ENCODE measurements around the gene RGS7.

Gene RGS7

DNA sequence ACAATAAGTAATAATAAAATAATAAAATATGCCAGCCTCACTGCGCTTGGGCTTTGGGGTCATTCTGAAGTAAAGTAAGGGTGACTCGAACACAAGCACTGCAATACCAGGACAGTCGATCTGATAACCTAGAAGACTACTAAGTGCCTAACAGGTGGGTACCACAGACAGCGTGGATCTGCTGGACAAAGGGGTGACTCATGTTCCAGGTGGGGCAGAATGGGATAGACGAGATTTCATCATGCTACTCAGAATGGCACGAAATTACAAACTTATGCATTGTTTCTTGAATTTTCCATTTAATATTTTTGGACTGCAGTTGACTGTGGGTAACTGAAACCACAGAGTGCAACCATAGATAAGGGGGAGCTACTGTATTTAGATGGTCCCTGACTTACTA lies 523.9 kb downstream of the RGS7 start:
- DNase-seq (ENCODE audit: low read depth in 2 of 2) = no peak

DNA sequence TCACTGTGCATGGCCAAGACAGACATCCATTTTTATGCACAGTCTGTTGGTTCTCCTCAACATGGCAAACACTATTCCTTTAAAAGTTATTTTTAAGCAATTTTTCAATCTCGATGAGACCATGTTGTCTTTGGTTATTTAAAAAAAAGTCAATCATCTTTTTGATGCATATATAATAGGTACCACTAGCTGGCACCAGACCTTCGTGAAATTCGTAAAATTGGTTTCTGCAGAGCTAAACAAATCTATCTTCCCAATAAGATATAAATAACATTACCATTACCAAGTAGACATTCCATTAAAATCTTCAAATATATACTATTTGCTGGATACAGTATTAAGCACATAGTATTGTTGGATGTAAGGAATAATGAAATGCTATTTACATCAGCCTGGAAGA lies 525.1 kb downstream of the RGS7 start:
- no peak for DNase-seq (ENCODE audit: low read depth in 2 of 2)

DNA sequence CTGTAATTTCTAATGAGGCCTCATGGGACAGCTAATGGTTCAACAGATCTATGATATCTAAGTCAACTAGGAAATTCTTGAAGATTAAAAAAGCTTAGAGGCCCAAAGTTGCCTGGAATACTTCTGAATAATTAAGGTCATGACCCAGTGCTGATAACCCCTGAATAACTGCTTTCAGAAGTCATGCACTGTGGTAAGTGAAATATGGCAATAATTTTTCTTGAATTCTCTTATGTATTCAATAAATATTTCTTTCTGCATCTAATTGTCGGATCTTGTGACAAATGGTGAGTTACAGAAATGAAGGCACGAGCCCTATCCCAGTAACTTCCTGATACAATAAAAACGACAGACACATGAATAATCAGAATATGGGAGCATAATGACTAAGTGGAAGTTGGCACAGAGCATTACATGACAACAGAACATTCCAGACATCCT lies 525.8 kb downstream of the RGS7 start:
- DNase-seq (ENCODE audit: low read depth in 2 of 2) = no peak

DNA sequence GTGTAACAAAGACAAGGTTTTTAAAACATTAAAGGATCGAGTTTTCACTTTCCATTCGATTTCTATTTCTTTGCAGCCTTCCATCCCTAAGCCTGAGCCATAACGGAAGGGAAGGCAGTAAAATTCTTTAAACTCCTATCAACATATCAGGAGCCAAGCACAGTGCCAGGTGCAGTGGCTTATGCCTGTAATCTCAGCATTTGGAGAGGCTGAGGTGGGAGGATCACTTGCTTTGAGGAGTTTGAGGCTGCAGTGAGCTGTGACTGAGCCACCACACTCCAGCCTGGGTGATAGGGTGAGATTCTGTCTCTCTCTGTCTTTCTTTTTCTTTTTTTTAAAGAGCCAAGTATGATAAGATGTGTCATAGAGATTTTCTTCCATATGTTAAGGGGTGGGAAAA lies 527.5 kb downstream of the RGS7 start:
- DNase-seq (ENCODE audit: low read depth in 2 of 2) = no peak

DNA sequence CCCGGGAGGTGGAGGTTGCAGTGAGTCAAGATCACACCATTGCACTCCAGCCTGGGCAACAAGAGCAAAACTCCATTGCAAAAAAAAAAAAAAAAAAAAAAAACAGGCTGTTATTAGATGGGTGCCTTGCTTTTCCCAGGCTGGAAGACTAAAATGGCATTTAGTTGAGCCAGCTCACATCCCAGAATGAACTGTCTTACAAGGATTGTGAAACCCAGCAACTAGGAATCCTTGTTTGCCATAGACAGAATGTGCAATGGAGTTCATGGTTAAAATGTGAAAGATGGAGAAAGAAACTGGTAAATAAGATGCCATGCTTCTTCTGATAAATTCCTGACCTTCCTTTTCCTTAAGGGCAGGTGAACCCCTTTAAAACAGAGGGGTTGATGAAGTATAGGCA lies 529.2 kb downstream of the RGS7 start:
- no peak for DNase-seq (ENCODE audit: low read depth in 2 of 2)

DNA sequence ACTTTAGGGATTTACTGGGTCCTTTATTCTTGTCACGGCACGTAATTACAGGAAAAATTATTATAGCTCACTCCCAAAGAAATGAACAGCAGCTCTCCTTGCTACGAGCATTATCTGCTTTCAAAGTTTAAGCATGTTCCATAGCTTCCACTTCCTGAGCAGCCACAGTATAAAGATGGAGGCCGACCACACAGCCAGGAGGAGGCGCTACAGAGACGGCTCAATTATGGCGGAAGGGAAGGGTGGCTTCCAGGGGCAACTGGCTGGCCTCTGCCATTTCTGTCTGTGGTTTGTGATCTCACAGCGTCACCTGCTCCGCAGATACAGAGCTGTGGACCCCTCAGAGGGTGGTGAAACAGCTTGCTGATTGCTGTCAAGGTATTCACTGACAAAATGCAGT lies 532.8 kb downstream of the RGS7 start:
- no peak for DNase-seq (ENCODE audit: low read depth in 2 of 2)

DNA sequence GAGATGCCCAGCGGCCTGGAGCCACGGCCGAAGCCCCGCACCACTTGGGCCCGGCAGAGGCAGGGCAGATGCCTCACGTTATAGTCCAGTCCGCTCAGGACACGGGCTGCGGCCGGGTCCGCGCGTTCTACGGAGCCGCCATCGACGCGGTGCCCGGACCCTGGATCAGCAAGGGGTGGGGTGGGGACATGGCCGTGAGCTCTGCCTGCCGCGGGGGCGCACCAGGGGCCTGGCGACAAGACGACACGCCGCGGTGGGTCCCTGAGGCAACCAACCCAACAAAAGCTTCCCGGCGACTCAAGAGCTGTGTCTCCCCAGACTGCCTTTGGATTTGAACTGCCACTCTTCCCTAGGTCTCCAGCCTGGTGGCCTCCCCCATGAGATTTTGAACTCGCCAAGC lies 533.6 kb downstream of the RGS7 start:
- DNase-seq (ENCODE audit: low read depth in 2 of 2) = no peak

DNA sequence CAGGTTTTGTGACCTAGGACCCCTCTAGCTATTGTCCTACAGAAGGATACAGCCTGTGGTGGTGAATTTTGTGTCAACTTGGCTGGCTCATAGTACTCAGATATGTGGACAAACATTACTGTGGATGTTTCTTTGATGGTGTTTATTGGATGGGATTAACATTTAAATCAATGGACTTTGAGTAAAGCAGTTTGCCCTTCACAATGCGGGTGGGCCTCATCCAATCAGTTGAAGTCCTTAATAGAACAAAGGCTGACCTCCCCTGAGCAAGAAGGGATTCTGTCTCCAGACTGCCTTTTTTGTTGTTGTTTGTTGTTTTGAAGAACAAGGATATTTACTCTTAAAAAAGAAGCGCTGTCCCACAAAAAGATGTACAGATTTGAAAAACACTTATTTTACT lies 535.1 kb downstream of the RGS7 start:
- DNase-seq (ENCODE audit: low read depth in 2 of 2) = no peak

DNA sequence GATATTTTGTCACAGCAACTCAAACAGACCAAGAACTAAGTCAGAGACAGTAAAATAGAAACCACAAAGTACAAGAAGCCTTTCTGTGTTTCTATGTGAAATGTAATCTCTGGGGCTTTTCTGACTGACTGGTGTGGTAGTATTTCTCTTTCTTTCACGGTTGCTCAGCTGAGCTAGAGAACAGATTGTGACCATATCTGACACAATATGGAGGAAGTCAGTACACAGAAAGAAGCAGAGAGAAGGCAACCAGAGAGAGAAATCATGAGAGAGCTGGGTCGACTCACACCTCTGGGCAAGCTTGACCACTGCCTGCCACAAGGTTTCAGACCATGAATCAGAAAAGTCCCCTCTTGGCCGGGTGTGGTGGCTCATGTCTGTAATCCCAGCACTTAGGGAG lies 536.2 kb downstream of the RGS7 start:
- DNase-seq (ENCODE audit: low read depth in 2 of 2) = no peak

DNA sequence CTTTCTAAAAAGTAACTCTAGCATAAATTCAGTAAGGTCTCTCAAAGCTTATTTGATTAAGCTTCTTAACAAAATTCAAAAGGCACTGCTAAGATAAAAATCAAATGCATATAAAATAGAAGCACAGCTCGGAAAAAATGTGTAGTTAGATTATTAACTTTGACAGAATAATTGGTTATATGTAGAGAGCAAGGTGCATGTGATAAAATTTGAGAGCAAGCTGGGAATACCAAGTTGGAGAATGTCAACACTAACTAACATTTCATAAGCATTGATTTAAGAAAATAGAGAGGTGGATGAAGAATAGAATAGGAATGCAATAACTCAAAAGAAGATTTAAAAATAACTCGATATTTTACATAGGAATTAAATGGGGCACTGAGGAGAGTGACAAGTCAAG lies 540.5 kb downstream of the RGS7 start:
- DNase-seq (ENCODE audit: low read depth in 2 of 2) = no peak

DNA sequence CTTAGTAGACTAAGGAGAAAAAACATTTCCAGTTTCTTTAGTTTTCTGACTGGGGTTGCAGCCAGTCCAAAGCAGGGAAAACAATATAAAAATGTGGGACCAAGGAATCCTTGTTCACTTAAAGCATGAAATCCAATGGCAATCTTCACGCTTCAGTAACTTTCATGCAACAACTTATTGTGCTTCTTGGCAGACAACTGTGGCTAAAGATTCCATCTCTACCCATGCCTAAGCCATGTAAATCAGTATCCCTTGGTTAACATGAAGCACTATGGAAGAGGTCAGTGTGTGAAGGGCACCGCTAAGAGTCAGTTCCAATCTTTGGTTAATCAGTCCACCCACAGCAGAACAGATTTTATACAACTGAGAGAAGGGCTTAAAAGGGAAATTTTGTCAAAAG lies 543.3 kb downstream of the RGS7 start:
- no peak for DNase-seq (ENCODE audit: low read depth in 2 of 2)

DNA sequence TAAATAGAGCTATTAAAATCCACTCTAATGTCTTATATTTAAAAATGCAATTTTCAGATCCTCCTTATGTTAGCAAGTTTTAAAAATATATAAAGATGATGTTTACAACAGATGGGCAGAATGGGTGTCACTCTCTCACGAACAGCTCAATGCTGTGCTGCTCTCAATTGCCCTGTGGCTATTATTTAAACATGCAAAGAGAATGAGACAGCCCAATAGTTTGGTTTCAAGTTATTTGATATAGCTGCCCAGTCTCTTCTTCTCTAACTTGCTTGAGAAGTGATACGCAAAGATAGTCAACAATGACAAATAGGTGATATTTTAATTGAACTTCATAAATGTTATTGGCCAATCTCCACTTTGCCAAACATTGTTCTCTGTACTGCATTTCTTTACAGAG lies 545.7 kb downstream of the RGS7 start:
- DNase-seq (ENCODE audit: low read depth in 2 of 2) = no peak

DNA sequence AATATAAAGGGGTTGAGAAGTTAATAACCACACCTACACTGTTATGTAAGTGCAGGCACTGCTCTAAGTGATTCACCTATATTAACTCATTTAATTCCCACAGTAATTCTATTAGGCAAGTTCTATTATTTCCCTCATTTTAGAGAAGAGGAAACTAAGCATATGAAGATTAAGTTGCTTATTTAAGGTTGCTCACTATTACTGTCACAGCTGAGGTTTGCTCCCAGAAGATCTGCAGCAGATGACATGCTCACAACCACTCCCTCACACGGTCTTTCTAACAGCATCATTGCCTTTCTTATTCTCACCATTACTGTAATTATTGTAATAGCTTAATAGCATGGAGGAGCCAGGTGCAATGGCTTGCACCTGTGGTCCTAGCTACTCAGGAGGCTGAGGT lies 548.6 kb downstream of the RGS7 start:
- no peak for DNase-seq (ENCODE audit: low read depth in 2 of 2)

DNA sequence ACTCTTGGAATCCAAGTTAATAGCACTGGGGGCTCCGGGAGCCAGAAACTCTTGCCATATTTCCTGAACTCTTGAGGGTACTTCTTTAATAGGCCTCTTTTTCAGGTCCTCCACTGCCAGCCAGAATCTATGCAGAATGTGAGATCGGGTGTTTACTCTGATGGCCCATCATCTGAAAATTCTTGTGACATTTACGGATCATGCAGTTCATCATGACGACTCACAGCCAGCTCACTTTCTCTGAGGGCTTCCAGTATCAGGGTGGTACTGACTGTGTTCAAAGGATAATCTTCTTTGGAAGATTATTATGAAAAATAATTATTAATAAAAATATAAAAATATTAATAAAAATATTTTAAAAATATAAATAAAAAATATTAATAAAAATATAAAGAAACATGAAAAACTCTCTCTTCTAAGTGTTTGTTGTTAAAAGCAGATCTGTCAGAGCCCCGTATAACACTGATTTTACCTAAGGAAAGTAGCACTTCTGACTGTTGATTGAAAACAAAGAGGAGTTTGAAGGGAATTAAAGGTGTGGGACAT lies 550.7 kb downstream of the RGS7 start:
- DNase-seq (ENCODE audit: low read depth in 2 of 2) = no peak

DNA sequence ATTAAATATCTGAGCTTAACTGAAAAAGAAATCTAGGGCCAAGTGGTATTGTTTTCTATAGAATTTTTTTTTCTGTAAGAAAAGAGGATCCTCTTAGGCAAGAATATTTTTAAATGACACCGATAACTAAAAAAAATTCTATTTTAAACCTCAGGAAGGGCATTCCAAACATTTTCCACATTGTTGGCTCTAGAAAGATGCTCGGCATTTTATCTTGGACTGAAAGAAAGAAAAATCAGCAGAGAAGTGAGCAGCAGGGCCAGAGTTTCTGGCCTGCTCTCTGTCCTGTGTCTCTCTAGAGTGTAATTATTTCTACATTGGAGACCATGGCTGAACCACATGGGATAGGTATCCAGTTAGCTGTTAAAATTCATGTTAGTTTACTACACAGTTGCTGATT lies 552.5 kb downstream of the RGS7 start:
- no peak for DNase-seq (ENCODE audit: low read depth in 2 of 2)

DNA sequence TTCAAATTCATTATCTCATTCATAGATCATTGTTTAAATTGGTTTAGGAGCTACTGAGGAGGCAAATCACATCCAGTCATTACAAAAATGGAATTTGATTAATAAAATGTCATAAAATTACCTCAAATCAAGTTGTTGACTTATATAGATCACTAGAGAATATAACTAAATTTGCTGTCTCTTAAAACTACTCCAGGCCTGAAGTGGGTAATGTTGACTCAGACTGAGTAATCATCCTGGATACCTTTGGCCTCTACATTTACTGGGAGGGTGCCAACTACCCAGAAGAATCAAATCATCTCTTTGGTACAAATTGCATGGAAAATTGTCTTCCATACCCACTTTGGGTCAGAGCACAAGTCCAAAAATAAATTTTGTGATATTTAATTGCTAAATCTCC lies 553.9 kb downstream of the RGS7 start:
- DNase-seq (ENCODE audit: low read depth in 2 of 2) = no peak

DNA sequence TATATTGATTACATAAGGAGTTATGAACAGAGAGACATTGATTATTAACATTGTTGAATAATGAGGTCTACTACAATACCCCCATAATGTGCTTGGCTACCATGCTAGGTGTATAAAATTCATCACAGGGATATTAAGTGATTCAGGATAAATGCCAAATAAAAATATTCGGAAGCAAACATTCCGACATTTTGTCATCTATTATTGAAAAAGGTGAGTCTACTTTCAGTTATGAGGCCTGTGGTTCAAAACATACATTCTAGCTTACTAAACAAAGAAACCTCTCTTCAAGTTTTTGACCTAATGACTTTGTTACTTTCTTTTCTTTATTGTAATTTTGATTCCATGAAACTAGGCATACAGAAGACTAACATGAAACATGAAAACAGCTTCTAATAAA lies 554.7 kb downstream of the RGS7 start:
- no peak for DNase-seq (ENCODE audit: low read depth in 2 of 2)

DNA sequence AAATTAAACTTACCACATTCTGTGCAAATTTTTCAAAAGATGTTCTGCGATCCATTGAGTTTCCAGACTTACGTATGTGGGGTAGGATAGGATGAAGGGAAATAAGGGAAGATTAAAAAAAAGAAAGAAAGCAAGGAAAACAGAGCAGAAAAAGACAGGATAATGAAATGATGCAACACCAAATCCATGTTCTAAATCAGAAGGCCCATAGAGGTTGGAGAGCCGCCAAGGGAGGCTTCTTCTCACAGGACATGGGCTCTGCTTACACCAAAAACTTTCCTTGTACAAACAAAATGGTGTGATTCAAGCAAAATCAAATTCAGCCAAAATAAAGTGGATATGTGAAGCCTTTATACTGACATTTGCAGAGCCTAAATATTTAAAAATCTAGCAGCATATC lies 555.6 kb downstream of the RGS7 start:
- no peak for DNase-seq (ENCODE audit: low read depth in 2 of 2)

DNA sequence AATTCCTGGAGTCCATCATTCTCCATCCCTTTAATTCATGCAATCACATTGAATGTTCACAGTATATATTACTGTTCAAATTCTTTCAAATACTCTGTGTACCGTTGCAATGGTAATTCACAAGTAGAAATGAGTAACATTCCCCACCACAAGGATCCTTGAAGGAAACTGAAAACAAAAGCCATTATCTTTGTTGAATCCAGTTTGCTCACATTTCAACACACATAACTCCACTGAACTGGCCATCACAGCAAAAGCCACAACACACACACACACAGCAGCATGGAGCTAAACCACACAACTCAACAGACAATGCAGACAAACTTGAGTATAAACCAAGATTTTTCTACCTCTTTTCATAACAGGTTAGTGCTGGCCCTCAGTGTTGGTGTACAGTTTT lies 556.7 kb downstream of the RGS7 start:
- DNase-seq (ENCODE audit: low read depth in 2 of 2) = no peak

DNA sequence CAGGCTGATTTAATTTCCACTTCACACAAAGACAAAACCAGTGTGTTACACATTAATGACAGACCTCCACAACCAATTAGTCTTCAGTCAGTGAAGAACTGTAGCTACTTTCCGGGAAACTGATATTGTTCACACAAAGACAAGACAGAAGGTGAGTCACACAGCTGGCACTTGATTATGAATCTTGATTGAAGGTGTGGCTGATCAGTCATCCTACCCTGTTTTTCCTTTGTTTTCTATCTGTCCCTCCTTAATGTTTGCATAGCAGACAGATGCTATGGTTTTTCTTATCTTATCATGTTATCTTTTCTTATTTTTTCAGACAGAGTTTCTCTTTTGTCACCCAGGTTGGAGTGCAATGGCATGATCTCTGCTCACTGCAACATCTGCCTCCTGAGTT lies 560.0 kb downstream of the RGS7 start:
- no peak for DNase-seq (ENCODE audit: low read depth in 2 of 2)

DNA sequence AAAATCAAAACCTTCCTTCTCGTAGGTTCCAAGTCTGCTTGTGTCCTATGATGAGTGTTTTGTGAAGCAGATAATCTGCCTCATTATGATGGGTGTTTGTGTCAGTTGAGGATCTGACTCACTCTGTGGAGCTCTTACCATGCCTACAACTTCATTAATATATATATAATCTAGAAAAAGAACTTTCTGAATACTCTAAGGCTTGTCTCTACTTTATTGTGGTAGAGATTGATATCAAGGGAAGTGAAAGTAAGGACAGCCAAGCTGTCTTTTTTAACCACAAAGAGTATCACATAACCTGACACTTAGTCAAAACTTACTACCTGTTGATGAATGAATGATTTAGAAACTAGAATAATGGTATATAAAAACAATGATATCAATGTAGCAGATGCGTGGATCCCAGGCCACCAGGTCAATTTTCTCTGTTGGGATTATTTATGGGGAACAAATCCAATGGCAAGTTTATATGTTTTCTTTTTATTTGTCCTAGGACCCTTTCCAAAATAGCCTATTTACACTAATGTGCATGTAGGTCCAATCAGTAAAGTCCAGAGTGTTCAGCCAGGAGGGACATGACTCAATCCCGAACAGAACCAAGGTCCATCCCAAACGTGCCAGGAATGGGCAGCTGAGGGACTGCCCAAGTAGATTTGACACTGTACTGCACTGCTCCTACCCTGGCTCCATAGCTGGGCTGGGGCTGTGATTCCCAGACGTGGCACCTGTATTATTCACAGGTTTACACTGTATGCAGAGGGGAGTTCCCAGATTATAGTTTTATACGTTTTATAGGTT lies 562.8 kb downstream of the RGS7 start:
- DNase-seq (ENCODE audit: low read depth in 2 of 2) = no peak

DNA sequence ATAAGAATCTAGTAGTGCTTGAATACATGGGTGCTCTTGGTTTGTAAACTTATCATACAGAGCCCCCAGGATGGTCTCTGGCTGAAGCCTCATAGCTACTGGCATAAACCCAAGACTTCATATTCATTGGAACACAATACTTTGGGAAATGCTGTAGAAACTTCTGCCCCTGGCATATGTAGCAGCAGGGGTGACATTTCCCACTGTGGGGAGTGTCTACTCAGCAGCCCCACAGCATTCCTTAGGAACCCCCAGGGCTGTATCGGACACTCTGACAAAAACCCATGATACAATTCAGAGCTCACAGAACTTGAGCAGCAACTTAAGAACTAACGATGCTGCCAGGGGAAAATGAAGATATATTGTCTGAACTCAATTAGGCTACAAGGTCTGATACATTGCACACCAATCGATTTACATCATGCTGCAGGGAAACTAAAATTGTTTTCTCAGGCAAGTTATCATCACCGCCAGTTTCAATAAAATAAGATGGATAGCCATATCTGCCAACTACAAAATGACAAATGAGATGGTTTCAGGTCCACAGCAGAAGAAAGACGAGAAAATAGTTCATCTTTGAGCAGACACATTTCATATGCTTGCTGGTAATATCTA lies 564.0 kb downstream of the RGS7 start:
- DNase-seq (ENCODE audit: low read depth in 2 of 2) = no peak

DNA sequence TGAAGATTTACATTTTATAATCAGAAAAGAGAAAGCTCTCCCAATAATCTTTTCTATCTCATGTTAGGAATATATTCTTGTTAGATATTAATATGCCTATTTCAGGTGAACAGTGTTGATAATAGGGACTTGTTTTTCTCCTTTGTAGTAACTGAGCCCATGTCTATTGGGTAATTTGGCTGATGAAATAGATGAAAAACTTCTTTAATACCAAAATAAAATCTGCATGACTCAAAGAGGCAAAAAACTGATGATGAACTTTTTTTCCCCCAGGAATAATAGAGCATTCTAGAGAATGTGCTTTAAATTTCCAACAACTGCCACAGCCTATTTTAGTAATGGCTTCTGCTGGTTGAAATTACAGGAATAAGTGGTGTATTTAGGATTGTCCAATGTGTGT lies 566.1 kb downstream of the RGS7 start:
- no peak for DNase-seq (ENCODE audit: low read depth in 2 of 2)

DNA sequence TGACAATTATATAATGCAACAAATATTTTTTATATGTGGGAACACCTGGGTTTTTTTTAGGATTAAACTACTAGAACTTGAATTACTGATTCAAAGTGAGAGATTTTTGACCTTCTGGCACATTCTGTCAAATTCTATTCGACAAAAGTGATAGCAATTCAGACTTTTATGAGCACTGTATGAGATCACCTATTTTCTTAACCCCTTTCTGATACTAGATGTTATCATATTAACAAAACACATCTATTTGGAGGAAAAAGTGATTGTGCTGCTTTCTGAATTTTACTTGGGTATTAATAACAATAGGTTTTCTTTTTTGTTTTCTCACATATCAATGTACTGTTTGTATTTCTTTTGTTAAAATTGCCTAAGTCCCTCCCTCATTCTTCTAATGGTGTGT lies 570.1 kb downstream of the RGS7 start:
- DNase-seq (ENCODE audit: low read depth in 2 of 2) = no peak

All from activated CD8-positive, alpha-beta memory T cell treated with anti-CD3 and anti-CD28 coated beads for 4 hours (primary cell).